SW480 (cell line): ENCODE data around the gene MBOAT7.
"Not testable (repeated sequence)": the region's sequence is repeated elsewhere in the genome, so short reads cannot be mapped to it uniquely, and the experiment has no call there.

Source experiments
- DNase-seq: peaks from one replicate; pipeline ENCODE4 v3.0.0-alpha.2; 2016; ENCODE audit warnings: low spot score

MBOAT7 gene

GRCh38 chr19:54209058-54209810 lies 19.9 kb upstream of the MBOAT7 start:
- no peak for DNase-seq

GRCh38 chr19:54208784-54209057 lies 19.3 kb upstream of the MBOAT7 start:
- DNase-seq, result peak; percentile 28

GRCh38 chr19:54207983-54208783 lies 18.8 kb upstream of the MBOAT7 start:
- peak; percentile 30 for DNase-seq

DNA sequence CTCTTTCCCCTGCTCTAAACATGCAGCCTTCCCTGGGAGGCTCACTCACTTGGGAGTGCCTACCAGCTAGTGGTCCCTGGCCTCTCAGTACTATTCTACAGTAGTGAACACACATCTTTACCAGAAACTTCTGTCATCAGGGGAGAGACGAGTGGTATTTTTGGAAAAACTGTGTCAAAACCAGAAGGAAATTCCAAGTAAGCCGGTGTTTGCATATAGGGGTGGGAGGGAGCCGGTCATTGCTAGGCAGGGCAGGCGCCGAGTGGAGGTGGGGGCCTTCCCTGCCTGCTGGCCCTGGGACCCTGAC lies 18.2 kb upstream of the MBOAT7 start:
- no peak for DNase-seq

DNA sequence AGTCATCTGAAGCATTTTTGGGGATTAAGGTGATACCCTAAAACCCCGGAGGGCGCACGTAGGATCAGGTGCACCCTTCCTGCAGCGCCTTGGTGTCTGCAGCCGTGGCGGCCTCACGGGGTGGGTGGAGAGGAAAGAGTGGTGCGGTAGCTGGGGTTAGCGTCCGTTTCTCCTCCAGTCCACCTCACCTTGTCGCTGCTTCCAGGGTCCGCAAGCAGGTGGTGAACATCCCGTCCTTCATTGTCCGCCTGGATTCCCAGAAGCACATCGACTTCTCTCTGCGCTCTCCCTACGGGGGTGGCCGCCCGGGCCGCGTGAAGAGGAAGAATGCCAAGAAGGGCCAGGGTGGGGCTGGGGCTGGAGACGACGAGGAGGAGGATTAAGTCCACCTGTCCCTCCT lies 17.8 kb upstream of the MBOAT7 start:
- not testable (repeated sequence) for DNase-seq

DNA sequence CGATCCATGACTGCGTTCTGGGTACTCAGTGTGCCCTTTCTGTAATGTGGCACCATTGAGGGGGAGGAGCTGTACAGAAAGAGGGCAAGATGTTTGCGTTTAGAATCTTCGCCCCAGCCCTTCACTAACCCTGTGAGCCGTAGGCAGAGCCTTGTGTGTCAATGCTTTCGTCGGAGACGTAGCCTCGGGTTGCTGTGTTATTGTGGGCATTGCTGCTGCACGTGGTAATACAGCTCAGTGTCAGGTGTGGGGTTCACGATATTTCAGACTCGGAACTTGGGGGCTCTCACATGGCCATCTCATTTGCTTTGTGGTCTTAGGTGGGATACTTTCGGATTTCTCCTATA lies 17.4 kb upstream of the MBOAT7 start:
- DNase-seq, result no peak

DNA sequence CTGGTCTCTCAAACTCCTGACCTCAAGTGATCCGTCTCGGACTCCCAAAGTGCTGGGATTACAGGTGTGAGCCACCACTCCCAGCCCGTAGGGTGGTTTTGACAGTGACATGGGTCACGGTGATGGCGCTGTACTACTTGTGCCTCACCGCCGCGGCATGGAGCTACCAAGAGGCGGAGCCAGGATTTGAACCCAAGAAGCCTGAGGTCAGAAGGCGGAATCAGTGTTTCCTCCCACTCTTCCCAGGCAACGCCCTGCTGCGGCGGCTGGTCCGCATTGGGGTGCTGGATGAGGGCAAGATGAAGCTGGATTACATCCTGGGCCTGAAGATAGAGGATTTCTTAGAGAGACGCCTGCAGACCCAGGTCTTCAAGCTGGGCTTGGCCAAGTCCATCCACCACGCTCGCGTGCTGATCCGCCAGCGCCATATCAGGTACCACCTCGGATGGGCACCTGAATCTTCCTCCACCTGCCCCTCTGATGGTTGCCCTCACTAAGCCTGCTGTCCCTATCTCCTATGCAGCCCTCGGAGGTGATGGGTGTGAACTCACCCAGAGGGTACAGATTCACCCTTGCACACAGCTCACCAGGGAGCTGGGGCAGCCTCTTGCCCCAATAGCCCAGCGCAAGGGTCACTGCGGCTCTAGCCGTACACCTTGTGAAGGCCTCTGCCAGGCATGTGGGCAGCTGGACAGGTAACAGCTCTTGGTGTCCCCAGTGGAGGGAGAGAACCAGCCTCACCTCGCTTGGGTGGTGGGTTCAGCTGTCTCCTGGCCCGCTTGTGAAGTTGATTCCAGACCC lies 16.9 kb upstream of the MBOAT7 start:
- DNase-seq, result no peak

DNA sequence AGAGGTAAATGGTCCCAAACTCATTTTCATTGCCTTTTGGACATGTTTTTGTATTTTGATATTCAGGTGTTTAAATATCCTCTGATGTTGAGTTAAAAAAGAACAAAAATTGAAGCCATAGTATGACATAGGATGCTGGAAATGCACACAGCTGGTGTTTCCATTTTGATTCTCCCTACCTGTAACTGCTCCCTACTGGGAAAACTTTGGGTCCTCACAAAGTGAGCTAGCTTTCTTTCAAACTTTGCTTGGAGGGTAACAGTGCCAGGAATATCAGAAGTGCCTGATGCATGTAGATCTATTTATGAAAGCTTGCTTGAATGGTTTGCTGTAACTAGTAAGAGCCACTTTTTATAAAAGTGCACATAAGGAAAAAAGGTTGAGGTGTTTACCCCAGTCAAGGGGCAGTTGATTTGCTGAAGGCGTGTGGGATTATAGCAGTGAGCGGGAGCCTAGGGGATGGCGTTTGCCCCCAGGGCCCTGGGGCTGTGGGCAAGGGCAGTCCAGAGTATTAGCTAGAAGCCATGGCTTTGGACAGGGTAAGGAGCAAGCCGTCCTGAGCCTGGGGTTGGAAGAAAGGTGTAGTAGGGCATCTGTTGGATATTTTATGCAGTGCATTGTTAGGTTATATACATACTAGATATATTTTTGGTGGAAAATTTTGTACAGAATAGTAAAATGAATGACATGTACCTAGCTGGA lies 15.5 kb upstream of the MBOAT7 start:
- DNase-seq, result no peak

DNA sequence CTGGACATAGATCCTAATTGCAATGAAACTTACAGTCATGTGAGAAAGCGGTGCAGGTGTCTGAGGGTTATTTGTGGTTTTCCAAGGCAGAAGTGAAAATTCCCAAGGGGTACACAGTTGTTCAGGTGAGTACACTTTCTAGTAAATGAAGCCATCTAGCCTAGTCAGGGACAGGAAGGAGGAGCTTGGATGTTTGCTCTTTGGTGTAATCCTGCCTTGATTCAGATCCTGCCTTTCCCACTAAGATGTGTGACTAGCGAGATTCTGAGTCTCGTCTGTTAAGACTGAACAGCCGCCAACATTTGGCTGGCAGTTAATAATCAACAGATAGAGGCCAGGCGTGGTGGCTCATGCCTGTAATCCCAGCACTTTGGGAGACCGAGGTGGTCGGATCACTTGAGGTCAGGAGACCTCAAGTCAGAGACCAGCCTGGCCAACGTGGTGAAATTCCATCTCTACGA lies 13.8 kb upstream of the MBOAT7 start:
- no peak for DNase-seq

- DNase-seq, result no peak
These were observed 12.6 kb upstream of the MBOAT7 start for GRCh38 chr19:54201980-54202379.

DNA sequence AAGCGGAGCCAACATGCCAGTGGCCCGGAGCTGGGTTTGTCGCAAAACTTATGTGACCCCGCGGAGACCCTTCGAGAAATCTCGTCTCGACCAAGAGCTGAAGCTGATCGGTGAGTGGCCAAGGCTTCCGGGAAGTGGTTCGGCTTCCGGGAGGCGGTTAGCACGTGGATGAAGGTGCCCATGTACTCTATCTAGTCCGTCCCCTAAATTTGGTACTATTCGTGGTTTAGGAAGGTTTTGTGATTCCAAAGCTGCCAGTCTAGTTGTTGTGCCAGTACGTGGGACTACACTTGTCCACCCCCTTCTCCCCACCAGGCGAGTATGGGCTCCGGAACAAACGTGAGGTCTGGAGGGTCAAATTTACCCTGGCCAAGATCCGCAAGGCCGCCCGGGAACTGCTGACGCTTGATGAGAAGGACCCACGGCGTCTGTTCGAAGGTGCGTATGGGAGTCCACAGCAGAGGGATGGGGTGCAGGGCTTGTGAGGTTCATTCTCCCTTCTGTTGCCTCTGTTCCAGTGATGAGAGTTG lies 11.9 kb upstream of the MBOAT7 start:
- DNase-seq, result no peak

GRCh38 chr19:54199401-54199800 lies 10.0 kb upstream of the MBOAT7 start:
- no peak for DNase-seq

DNA sequence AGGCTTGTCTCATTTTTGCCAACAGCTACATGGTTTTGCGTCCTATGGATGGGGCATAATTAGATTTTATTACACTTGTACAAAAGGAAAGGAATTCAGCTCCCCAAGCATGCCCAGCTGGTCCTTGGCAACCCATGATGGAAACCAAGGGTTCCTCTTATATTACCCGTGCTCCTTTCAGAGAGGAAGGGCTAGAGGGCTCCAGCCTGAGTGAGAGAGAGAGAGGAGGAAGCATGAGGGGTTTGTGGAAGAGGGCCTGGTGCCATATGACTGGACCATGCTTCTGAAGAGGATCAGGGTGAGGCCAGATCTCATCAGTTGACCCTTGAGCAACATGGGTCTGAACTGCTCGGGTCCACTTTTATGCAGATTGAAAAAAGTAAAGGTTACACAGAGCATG lies 7.7 kb upstream of the MBOAT7 start:
- DNase-seq, result no peak

DNA sequence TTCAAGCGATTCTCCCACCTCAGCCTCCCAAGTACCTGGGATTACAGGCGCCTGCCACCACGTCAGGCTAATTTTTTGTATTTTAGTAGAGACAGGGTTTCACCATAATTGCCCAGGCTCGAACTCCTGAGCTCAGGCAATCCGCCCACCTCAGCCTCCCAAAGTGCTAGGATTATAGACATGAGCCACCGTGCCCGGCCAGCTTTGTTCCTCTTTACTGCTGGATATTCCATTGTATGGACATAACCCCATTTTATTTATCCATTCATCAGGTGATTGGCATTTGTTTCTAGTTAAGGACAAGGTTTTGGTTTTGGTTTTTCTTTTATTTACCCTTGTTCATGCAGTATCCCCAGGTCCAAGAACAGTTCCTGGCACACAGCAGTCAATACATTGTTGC lies 7.2 kb upstream of the MBOAT7 start:
- no peak for DNase-seq

- DNase-seq, result not testable (repeated sequence)
These were observed 5.1 kb upstream of the MBOAT7 start for GRCh38 chr19:54194463-54194862.

- DNase-seq, result no peak
These were observed 3.6 kb upstream of the MBOAT7 start for GRCh38 chr19:54193011-54193410.

- no peak for DNase-seq
These were observed 2.6 kb upstream of the MBOAT7 start for GRCh38 chr19:54191811-54192453.

DNA sequence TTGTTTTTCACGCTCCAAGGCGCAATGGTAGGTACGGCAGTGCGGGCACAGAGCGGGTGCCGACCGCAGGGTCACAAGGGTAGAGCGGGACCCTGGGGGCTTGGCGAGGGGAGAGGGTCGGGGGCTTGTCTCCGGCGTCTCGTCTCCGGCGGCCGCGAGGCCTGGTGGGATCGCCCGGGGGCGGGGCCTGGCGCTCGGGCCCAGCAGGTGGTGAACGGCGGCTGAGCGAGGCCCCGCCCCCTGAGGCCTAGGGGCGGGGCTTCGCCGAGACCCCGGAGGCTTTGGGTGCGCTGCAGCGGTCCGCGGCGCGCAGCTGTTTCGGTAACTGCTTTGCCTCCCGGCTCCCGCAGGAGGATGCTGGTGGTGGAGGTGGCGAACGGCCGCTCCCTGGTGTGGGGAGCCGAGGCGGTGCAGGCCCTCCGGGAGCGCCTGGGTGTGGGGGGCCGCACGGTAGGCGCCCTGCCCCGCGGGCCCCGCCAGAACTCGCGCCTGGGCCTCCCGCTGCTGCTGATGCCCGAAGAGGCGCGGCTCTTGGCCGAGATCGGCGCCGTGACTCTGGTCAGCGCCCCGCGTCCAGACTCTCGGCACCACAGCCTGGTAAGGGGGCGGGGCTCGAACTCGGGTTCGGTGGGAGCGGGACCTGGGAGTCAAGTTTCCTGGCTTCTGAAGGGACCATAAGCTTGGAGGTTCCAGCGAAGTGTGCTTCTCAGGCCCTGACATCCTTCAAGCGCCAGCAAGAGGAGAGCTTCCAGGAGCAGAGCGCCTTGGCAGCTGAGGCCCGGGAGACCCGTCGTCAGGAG lies 1.8 kb upstream of the MBOAT7 start, which contains the start of gene TSEN34:
TSS of gene TSEN34 (plus strand) at position 298 of the 800 bp plus-strand sequence. CDS start at position 355, 57 bp downstream.
- peak; percentile 84 for DNase-seq

DNA sequence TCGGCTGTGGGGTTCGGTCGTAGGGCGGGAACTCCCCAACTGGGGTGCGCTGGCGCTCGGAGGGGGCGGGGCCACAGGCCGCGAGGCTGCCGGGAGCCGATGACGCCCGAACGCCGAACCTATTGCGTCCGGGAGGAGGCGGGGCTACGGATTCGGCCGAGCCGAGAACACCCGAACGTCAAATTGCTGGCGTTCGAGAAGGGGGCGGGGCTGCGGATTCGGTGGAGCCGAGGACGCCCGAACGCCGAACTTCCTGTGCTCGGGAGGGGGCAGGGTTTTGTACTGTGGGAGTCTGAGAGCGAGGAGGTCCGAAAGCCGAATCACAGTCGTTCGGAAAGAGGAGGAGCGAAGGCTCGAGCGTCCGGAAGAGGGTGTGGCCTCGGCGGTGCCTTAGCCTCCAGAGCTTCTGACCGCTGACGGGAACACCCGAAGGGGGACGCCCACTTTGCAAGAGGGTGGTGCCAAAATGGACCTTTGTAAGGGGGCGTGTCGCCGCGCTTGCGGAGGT lies 1.2 kb upstream of the MBOAT7 start:
- peak; percentile 100 for DNase-seq

DNA sequence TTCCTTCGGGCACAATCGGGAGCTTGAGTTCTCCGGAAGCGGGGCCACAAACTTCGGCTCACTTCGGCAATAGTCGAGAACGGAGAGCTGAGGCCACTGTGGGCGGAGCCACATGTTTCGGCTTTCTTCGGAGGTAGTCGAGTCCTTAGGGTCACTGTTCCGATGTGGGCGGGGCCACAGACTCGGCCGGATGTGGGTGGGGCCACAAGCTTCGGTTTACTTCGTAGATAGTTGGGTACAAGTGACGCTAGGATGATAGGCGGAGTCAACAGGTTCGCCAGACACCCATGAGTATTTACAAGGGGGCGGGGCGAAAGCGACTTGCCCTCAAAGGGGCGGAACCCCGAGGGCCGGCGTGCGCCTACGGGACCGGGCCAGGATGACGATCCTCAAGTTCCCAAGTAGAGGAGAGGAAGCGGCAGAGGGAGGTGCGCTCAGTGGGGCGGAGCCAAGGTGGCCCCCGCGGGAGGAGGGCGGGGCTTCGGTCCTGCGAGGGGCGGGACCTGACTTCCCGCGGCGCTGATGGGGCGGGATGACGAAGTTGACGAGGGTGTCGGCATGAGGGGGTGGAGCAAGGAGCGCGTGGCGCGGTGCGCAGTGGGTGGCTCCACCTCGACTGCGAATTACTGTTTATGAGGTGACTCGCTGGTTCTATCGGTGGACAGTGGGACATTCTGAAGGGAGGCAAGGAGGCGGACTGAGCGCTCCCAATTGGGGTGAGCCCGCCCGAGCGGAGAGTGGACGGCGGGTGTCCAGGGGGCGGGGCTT lies 539 bp upstream of the MBOAT7 start:
- DNase-seq, result peak; percentile 100
